IMR-90 (cell line): ENCODE measurements around the gene NEDD4L.

Source experiments
- BHLHE40 ChIP-seq: fragments of 150-350 bp; IDR thresholded peaks from 2 replicates; pipeline ENCODE4 v1.6.1; 2016; ENCODE audit warnings: mild to moderate bottlenecking, low read depth, low read length
- CTCF ChIP-seq: conservative IDR thresholded peaks from 2 replicates; pipeline ENCODE4 v1.5.1; 2012; ENCODE audit warnings: mild to moderate bottlenecking, low read depth, low read length, improper control_type of control experiment
- MAFK ChIP-seq: IDR thresholded peaks from 2 replicates; pipeline ENCODE4 v1.6.1; 2012; ENCODE audit warnings: low read depth, low read length, improper control_type of control experiment
- MXI1 ChIP-seq: IDR thresholded peaks from 2 replicates; pipeline ENCODE4 v1.6.1; 2012; ENCODE audit warnings: low read depth, mild to moderate bottlenecking, low read length, moderate library complexity, borderline replicate concordance
- NFE2L2 ChIP-seq: fragments of 150-350 bp; IDR thresholded peaks from 2 replicates; pipeline ENCODE4 v1.6.1; 2016; ENCODE audit warnings: low read depth, mild to moderate bottlenecking, low read length
- POLR2A ChIP-seq: IDR thresholded peaks from 2 replicates; pipeline ENCODE4 v1.6.1; 2012; ENCODE audit warnings: mild to moderate bottlenecking, low read depth, low read length
- RAD21 ChIP-seq: IDR thresholded peaks from 2 replicates; pipeline ENCODE4 v1.6.1; 2012; ENCODE audit warnings: low read length, improper control_type of control experiment
- SMC3 ChIP-seq: fragments of 150-350 bp; IDR thresholded peaks from 2 replicates; pipeline ENCODE4 v1.6.1; 2016; ENCODE audit warnings: low read depth, mild to moderate bottlenecking, antibody characterized with exemption, low read length, moderate library complexity
- USF2 ChIP-seq: fragments of 150-350 bp; IDR thresholded peaks from 2 replicates; pipeline ENCODE4 v1.6.1; 2017; ENCODE audit warnings: mild to moderate bottlenecking, antibody characterized with exemption, low read length, low read depth

GRCh38 chr18:58109256-58109655 lies 65.2 kb downstream of the NEDD4L start:
- no peak for TF ChIP-seq CTCF
- TF ChIP-seq MAFK = no peak
- no peak for TF ChIP-seq RAD21
- TF ChIP-seq NFE2L2 = no peak
- no peak for TF ChIP-seq POLR2A
- no peak for TF ChIP-seq USF2
- no peak for TF ChIP-seq BHLHE40
- TF ChIP-seq MXI1 = no peak
- no peak for TF ChIP-seq SMC3
